Activated effector memory CD4-positive, alpha-beta T cell treated with Interleukin-2 at 50 U/mL for 16 hours (primary cell): ENCODE results near the gene SNURF.
"Not testable (repeated sequence)": the region's sequence is repeated elsewhere in the genome, so short reads cannot be mapped to it uniquely, and the experiment has no call there.

Source experiments
- DNase-seq: peaks from one replicate; pipeline ENCODE4 v3.0.0-alpha.2; 2020

Gene SNURF

GRCh38 chr15:24971772-24972171 is 17.0 kb downstream of the SNURF start:
- DNase-seq, result no peak

GRCh38 chr15:24972707-24973106 is 17.9 kb downstream of the SNURF start:
- DNase-seq, result not testable (repeated sequence)

GRCh38 chr15:24976932-24977331 is 22.1 kb downstream of the SNURF start:
- no peak for DNase-seq

- no peak for DNase-seq
Measured at GRCh38 chr15:24977686-24978085, 22.9 kb downstream of the SNURF start.

- DNase-seq, result no peak
Measured at GRCh38 chr15:24985224-24985623, 30.4 kb downstream of the SNURF start.

- DNase-seq, result no peak
Measured at GRCh38 chr15:24986653-24987052, 31.9 kb downstream of the SNURF start.
